PFSK-1 (cell line): ENCODE data around the gene TRPM7.

Experiments used
- POLR2AphosphoS5 ChIP-seq: IDR thresholded peaks from 2 replicates; pipeline ENCODE4 v1.6.1; 2012; ENCODE audit warnings: low read depth, mild to moderate bottlenecking, control low read depth, low read length, moderate library complexity
- SIN3A ChIP-seq: IDR thresholded peaks from 2 replicates; pipeline ENCODE4 v1.6.1; 2012; ENCODE audit warnings: mild to moderate bottlenecking, low read length, moderate library complexity, borderline replicate concordance; ENCODE audit not compliant: insufficient read depth
- TAF1 ChIP-seq: IDR thresholded peaks from 2 replicates; pipeline ENCODE4 v1.6.1; 2012; ENCODE audit warnings: low read length, control low read depth, borderline replicate concordance; ENCODE audit not compliant: insufficient read depth

DNA sequence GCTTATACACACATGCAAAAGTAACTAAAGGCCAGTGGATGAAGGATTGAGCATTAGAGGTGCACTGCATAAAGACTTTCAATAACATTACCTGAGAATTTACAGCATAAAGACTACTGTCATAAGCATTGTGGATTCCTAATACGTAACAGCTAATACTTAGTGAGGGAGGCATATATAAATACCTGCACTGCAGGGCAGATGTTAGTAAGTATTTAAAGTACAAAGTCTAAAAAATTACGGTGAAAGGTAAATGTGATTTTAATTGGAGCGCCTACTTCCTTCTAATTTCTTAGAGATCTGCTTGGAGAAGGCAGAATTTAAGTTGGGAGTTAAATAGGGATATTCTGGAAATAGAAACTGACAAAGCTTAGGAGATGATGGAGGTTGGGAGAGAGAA is 25.4 kb upstream of the TRPM7 start:
- TF ChIP-seq POLR2AphosphoS5 (no peak), SIN3A (no peak), TAF1 (no peak)
